ENCODE data around the gene OTOS.

The OTOS gene

GRCh38 chr2:240168041-240168440 is 27.6 kb upstream of the OTOS start:
- no peak for DNase-seq (ENCODE audit: low spot score)

- DNase-seq (ENCODE audit: low spot score) = no peak
Observed at GRCh38 chr2:240167588-240167880, 27.1 kb upstream of the OTOS start.

- no peak for DNase-seq (ENCODE audit: low spot score)
Observed at GRCh38 chr2:240166761-240167587, 26.5 kb upstream of the OTOS start.

- no peak for DNase-seq (ENCODE audit: low spot score)
Observed at GRCh38 chr2:240166191-240166590, 25.7 kb upstream of the OTOS start.

GRCh38 chr2:240165661-240166060 is 25.2 kb upstream of the OTOS start:
- DNase-seq (ENCODE audit: low spot score) = no peak

- DNase-seq (ENCODE audit: low spot score) = no peak
Observed at GRCh38 chr2:240165034-240165433, 24.6 kb upstream of the OTOS start.

- no peak for DNase-seq (ENCODE audit: low spot score)
Observed at GRCh38 chr2:240164586-240164985, 24.1 kb upstream of the OTOS start.

GRCh38 chr2:240163844-240164574 is 23.6 kb upstream of the OTOS start:
- DNase-seq (ENCODE audit: low spot score) = no peak

- no peak for DNase-seq (ENCODE audit: low spot score)
Observed at GRCh38 chr2:240162939-240163714, 22.7 kb upstream of the OTOS start.

- no peak for DNase-seq (ENCODE audit: low spot score)
Observed at GRCh38 chr2:240162531-240162930, 22.1 kb upstream of the OTOS start.

- DNase-seq (ENCODE audit: low spot score) = no peak
Observed at GRCh38 chr2:240162032-240162431, 21.6 kb upstream of the OTOS start.

GRCh38 chr2:240161087-240161750 is 20.8 kb upstream of the OTOS start:
- DNase-seq (ENCODE audit: low spot score) = no peak

- no peak for DNase-seq (ENCODE audit: low spot score)
Observed at GRCh38 chr2:240160291-240161086, 20.0 kb upstream of the OTOS start.

- DNase-seq (ENCODE audit: low spot score) = no peak
Observed at GRCh38 chr2:240159251-240159839, 18.9 kb upstream of the OTOS start.

GRCh38 chr2:240157147-240157470 is 16.7 kb upstream of the OTOS start:
- no peak for DNase-seq (ENCODE audit: low spot score)

GRCh38 chr2:240156435-240157146 is 16.1 kb upstream of the OTOS start:
- no peak for DNase-seq (ENCODE audit: low spot score)

- DNase-seq (ENCODE audit: low spot score) = no peak
Observed at GRCh38 chr2:240155745-240156390, 15.4 kb upstream of the OTOS start.

- DNase-seq (ENCODE audit: low spot score) = no peak
Observed at GRCh38 chr2:240155048-240155744, 14.7 kb upstream of the OTOS start.

- DNase-seq (ENCODE audit: low spot score) = no peak
Observed at GRCh38 chr2:240154606-240155005, 14.1 kb upstream of the OTOS start.
